A673 (cell line): ENCODE measurements around the gene RGS16.

Experiments
- CTCF ChIP-seq: fragments of 300-800, 200-600 bp; sonication (generic); conservative IDR thresholded peaks from 2 replicates; pipeline ENCODE4 v1.5.1; 2017; ENCODE audit warnings: low read depth, mild to moderate bottlenecking, antibody characterized with exemption, low read length, moderate library complexity, mixed read lengths
- EZH2 ChIP-seq: fragments of 200-600 bp; sonication (generic); IDR thresholded peaks from 2 replicates; pipeline ENCODE4 v1.6.1; 2017; ENCODE audit warnings: borderline replicate concordance, low read depth, mild to moderate bottlenecking, mixed read lengths, antibody characterized with exemption, low read length; ENCODE audit not compliant: poor library complexity, severe bottlenecking

GRCh38 chr1:182574156-182574555 is 30.0 kb downstream of the RGS16 start:
- TF ChIP-seq EZH2 (no peak), CTCF (no peak)
